Calu3 (cell line): ENCODE results near the gene BCAS3. TPM values are rescaled to one million over a fixed set of nuclear protein-coding genes. Genes with fewer than 3 reads are reported as not detected.
"Not testable (repeated sequence)": the region's sequence is repeated elsewhere in the genome, so short reads cannot be mapped to it uniquely, and the experiment has no call there.

Experiments used
- BruUV-seq: library from RNA; stranded (reverse); fragments of 400-500 nt; replicated peaks from 2 replicates; lab custom pipeline; 2021; lab: Mats Ljungman, UMichigan
- CTCF ChIA-PET: fragments of 300-600 bp; sonication (Branson Sonifier 250); formaldehyde crosslinking; loops from one replicate; lab custom pipeline; 2022; ENCODE audit warnings: antibody characterized with exemption; lab: Charles Lee
- DNase-seq: peaks from one replicate; pipeline ENCODE4 v3.0.0; 2022
- H3K27ac Mint-ChIP-seq: one replicate; pipeline ENCODE4 v1.8.0; 2022; ENCODE audit warnings: mixed read lengths; ENCODE audit not compliant: unreplicated experiment
- H3K27me3 Mint-ChIP-seq: one replicate; pipeline ENCODE4 v1.8.0; 2022; ENCODE audit warnings: mixed read lengths; ENCODE audit not compliant: unreplicated experiment
- H3K36me3 Mint-ChIP-seq: one replicate; pipeline ENCODE4 v1.8.0; 2022; ENCODE audit warnings: mild to moderate bottlenecking, moderate library complexity, mixed read lengths; ENCODE audit not compliant: insufficient read depth, unreplicated experiment
- H3K4me1 Mint-ChIP-seq: one replicate; pipeline ENCODE4 v1.8.0; 2022; ENCODE audit warnings: mild to moderate bottlenecking, low read depth, mixed read lengths; ENCODE audit not compliant: unreplicated experiment
- H3K4me3 Mint-ChIP-seq: one replicate; pipeline ENCODE4 v1.8.0; 2022; ENCODE audit warnings: mild to moderate bottlenecking, low read depth, moderate library complexity, mixed read lengths; ENCODE audit not compliant: unreplicated experiment
- H3K9me3 Mint-ChIP-seq: one replicate; pipeline ENCODE4 v1.8.0; 2022; ENCODE audit warnings: low read depth, mixed read lengths; ENCODE audit not compliant: unreplicated experiment
- intact Hi-C: fragments of 100-400 bp; cut with micrococcal nuclease; formaldehyde crosslinking; loops from one replicate; pipeline ENCODE4 v1.10.0; 2022; ENCODE audit not compliant: unreplicated experiment
- total RNA-seq: library from RNA; stranded (reverse); gene quantifications from 2 replicates; pipeline ENCODE4 v1.2.3, GENCODE V29; 2022
- TF ChIP-seq, protein P1 (sequence below): fragments of 200-600 bp; IDR thresholded peaks from one replicate; pipeline ENCODE4 v1.8.0; 2022; ENCODE audit warnings: antibody characterized with exemption; ENCODE audit not compliant: unreplicated experiment

The BCAS3 gene
- total RNA-seq, 1 experiment from 2014 or later = 10.9 TPM

DNA sequence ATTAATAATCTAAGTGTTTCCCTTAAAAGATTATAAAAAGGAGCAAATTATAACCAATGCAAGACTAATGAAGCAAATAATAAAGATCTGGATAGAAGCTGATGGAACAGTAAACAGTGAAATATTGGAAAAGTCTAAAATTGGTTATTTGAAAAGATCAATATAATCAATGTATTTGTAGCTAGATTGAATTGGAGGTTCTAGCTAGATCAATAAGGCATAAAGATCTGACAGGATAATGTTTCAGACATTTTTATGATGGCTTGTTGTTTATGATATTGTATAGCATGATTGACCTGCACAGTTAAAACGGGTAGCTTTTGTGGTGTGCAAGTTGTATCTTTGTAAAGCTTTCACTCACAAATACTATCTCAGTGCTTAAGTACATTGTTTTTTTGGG, 245.3 kb downstream of the BCAS3 start:
- no peaks in the 10 kb centered on the region for H3K27me3 Mint-ChIP-seq
- no peak overlapping the region for H3K4me3 Mint-ChIP-seq
- H3K4me1 Mint-ChIP-seq = no peaks in the 10 kb centered on the region
- BruUV-seq = no TSS peak
- CTCF ChIA-PET = no interaction called here
- TF ChIP-seq, protein P1, sequence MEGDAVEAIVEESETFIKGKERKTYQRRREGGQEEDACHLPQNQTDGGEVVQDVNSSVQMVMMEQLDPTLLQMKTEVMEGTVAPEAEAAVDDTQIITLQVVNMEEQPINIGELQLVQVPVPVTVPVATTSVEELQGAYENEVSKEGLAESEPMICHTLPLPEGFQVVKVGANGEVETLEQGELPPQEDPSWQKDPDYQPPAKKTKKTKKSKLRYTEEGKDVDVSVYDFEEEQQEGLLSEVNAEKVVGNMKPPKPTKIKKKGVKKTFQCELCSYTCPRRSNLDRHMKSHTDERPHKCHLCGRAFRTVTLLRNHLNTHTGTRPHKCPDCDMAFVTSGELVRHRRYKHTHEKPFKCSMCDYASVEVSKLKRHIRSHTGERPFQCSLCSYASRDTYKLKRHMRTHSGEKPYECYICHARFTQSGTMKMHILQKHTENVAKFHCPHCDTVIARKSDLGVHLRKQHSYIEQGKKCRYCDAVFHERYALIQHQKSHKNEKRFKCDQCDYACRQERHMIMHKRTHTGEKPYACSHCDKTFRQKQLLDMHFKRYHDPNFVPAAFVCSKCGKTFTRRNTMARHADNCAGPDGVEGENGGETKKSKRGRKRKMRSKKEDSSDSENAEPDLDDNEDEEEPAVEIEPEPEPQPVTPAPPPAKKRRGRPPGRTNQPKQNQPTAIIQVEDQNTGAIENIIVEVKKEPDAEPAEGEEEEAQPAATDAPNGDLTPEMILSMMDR = no peak
- no peak for DNase-seq
- no peak overlapping the region for H3K27ac Mint-ChIP-seq
- intact Hi-C loops = no loop called here
- no peaks in the 10 kb centered on the region for H3K9me3 Mint-ChIP-seq
- H3K36me3 Mint-ChIP-seq = no peaks in the 10 kb centered on the region

DNA sequence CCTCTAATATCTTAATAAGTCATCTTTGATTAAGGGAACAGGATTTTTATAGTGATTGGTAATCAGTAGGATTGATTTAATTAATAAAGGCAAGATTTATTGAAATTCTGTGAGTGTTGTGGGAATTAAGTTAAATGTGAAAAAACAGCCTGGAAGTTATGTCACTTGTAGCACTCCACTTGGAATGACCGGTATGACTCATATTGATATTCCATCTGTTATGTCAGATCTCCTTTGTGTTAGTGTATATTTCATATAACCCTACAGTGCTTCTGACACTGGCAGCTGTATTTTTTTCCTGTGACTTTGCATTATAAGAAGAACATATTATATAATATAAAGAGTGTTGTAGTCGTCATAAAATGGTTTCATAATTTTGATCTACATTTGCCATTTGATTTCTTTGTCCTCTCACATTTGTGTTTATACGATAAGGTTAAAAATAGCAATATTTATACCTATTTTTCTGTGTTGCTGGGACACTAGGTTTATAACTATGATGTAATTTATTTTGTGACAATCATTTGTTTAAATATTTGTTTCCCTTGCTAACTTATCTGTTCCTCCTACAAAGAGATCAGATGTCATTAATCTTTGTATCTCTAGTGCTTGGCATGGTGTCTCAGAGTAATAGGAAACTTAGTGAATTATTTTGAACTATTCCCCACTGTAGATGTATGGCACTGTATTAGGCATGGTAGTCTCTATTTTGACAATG, 249.0 kb downstream of the BCAS3 start:
- CTCF ChIA-PET = no interaction called here
- Mint-ChIP-seq H3K4me1 (no peaks in the 10 kb centered on the region), H3K36me3 (no peaks in the 10 kb centered on the region), H3K27ac (no peak overlapping the region), H3K4me3 (no peak overlapping the region), H3K27me3 (no peaks in the 10 kb centered on the region), H3K9me3 (no peaks in the 10 kb centered on the region)
- TF ChIP-seq, protein P1 = no peak
- intact Hi-C loops = no loop called here
- BruUV-seq = no TSS peak
- no peak for DNase-seq

DNA sequence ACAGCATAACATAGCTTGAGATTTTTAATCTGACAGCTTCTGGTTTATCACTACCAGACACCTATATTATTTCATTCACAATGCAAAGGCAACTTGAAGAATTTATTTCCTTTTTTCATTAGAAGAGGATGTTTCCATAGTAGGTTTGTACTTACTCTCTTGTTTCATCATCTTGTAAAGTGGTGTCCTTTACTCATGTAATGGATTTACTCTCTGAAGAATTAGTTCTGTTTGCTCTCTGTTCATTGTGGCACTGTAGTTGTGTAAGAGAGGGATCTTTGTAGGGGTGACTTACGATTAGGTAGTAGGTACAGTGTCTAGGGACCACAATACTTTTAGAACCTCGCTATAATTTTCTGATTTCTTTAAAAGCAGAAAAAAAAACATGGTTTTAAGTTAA, 256.1 kb downstream of the BCAS3 start:
- Mint-ChIP-seq H3K4me3 (no peak overlapping the region), H3K9me3 (no peaks in the 10 kb centered on the region), H3K27ac (no peak overlapping the region), H3K36me3 (no peaks in the 10 kb centered on the region), H3K4me1 (no peaks in the 10 kb centered on the region), H3K27me3 (no peaks in the 10 kb centered on the region)
- CTCF ChIA-PET = no interaction called here
- intact Hi-C loops = no loop called here
- no TSS peak for BruUV-seq
- DNase-seq = no peak
- TF ChIP-seq, protein P1 = no peak

DNA sequence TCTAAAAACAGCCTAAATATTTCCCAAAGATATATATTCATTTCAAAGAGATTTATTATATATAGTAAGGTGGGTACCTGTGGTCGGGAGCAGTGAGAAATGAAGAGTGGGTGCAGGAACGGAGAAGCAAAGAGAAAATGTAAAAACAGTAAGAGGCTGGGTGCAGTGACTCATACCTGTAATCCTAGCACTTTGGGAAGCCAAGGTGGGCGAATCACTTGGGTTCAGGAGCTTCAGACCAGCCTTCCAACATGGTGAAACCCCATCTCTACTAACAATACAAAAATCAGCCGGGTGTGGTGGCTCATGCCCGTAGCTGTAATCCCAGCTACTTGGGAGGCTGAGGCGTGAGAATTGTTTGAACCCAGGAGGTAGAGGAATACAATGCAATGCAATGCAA, 257.1 kb downstream of the BCAS3 start:
- H3K36me3 Mint-ChIP-seq = no peaks in the 10 kb centered on the region

DNA sequence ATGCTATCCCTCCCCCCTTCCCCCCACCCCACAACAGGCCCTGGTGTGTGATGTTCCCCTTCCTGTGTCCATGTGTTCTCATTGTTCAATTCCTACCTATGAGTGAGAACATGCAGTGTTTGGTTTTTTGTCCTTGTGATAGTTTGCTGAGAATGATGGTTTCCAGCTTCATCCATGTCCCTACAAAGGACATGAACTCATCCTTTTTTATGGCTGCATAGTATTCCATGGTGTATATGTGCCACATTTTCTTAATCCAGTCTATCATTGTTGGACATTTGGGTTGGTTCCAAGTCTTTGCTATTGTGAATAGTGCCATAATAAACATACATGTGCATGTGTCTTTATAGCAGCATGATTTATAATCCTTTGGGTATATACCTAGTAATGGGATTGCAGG, 258.3 kb downstream of the BCAS3 start:
- CTCF ChIA-PET, H3K4me1 Mint-ChIP-seq, DNase-seq, H3K9me3 Mint-ChIP-seq, BruUV-seq, H3K4me3 Mint-ChIP-seq, H3K36me3 Mint-ChIP-seq, H3K27ac Mint-ChIP-seq, intact Hi-C loops, H3K27me3 Mint-ChIP-seq: not testable (repeated sequence)

More for the DNA sequence above, 257.1 kb downstream of the BCAS3 start:
- no peaks in the 10 kb centered on the region for H3K4me1 Mint-ChIP-seq
- no peak overlapping the region for H3K4me3 Mint-ChIP-seq
- no peak for DNase-seq
- no peak overlapping the region for H3K27ac Mint-ChIP-seq
- no peaks in the 10 kb centered on the region for H3K27me3 Mint-ChIP-seq
- H3K9me3 Mint-ChIP-seq = no peaks in the 10 kb centered on the region
- CTCF ChIA-PET = no interaction called here
- intact Hi-C loops = no loop called here
- no TSS peak for BruUV-seq
- TF ChIP-seq, protein P1 = no peak
